Measurements from ENCODE around the gene CACNA1H.

- TF ChIP-seq POLR2A (IDR thresholded peaks at IDR 0.05) (no peak), CTCF (IDR thresholded peaks at IDR 0.05) (no peak), EP300 (IDR thresholded peaks at IDR 0.05) (no peak), POLR2AphosphoS5 (IDR thresholded peaks at IDR 0.05) (no peak)
These were observed 2.0 kb downstream of the CACNA1H start for GRCh38 chr16:1154887-1155331.
